GM23338 (cell line): ENCODE results near the gene IGF1R. TPM values are rescaled to one million over a fixed set of nuclear protein-coding genes. Genes with fewer than 3 reads are reported as not detected.

Experiments
- ATAC-seq: fragments of 200-7000 bp; cut with Tn5 transposase; 3 replicates; pipeline ENCODE4 v1.9.1; 2020
- DNase-seq: peaks from one replicate; pipeline ENCODE4 v3.0.0-alpha.2; 2015; ENCODE audit warnings: low spot score
- H2AFZ ChIP-seq: fragments of 200-600 bp; sonication (generic); 2 replicates; pipeline ENCODE4 v1.8.0; 2016; ENCODE audit warnings: antibody characterized with exemption, mild to moderate bottlenecking, moderate library complexity
- H3F3A ChIP-seq: fragments of 200-600 bp; sonication (generic); replicated peaks from 2 replicates; pipeline ENCODE4 v1.8.0; 2017; ENCODE audit warnings: antibody characterized with exemption, mixed run types, low read depth
- H3K27ac ChIP-seq: fragments of 200-600 bp; sonication (generic); 2 replicates; pipeline ENCODE4 v1.6.1; 2016; ENCODE audit warnings: low read depth
- H3K27me3 ChIP-seq: fragments of 200-600 bp; sonication (generic); 2 replicates; pipeline ENCODE4 v1.8.0; 2016; ENCODE audit warnings: mild to moderate bottlenecking, mixed run types, moderate library complexity; ENCODE audit not compliant: insufficient read depth
- H3K36me3 ChIP-seq: fragments of 200-600 bp; sonication (generic); 2 replicates; pipeline ENCODE4 v1.8.0; 2016; ENCODE audit warnings: mild to moderate bottlenecking; ENCODE audit not compliant: insufficient read depth
- H3K4me1 ChIP-seq: fragments of 200-600 bp; sonication (generic); 2 replicates; pipeline ENCODE4 v1.8.0; 2016; ENCODE audit warnings: mild to moderate bottlenecking, moderate library complexity; ENCODE audit not compliant: insufficient read depth
- H3K4me2 ChIP-seq: fragments of 200-600 bp; sonication (generic); 2 replicates; pipeline ENCODE4 v1.7.1; 2017; ENCODE audit warnings: mixed run types
- H3K4me3 ChIP-seq: fragments of 200-600 bp; sonication (generic); 2 replicates; pipeline ENCODE4 v1.6.1; 2016; ENCODE audit warnings: mixed run types
- H3K79me2 ChIP-seq: fragments of 200-600 bp; sonication (generic); replicated peaks from 2 replicates; pipeline ENCODE4 v1.8.0; 2017; ENCODE audit warnings: mild to moderate bottlenecking; ENCODE audit not compliant: insufficient read depth
- H3K9me2 ChIP-seq: fragments of 200-600 bp; sonication (generic); 2 replicates; pipeline ENCODE4 v1.8.0; 2017; ENCODE audit not compliant: insufficient read depth
- H4K20me1 ChIP-seq: fragments of 200-600 bp; sonication (generic); replicated peaks from 2 replicates; pipeline ENCODE4 v1.8.0; 2017; ENCODE audit warnings: mild to moderate bottlenecking; ENCODE audit not compliant: insufficient read depth
- H3K27ac Mint-ChIP-seq: 2 replicates; pipeline ENCODE4 v1.8.0; 2020; ENCODE audit warnings: inconsistent platforms, mild to moderate bottlenecking, moderate library complexity, mixed read lengths
- H3K27me3 Mint-ChIP-seq: 3 replicates; pipeline ENCODE4 v1.8.0; 2022; ENCODE audit warnings: low read depth, mild to moderate bottlenecking, moderate library complexity, mixed read lengths, inconsistent platforms; ENCODE audit not compliant: insufficient read depth, poor library complexity
- H3K36me3 Mint-ChIP-seq: 3 replicates; pipeline ENCODE4 v1.8.0; 2021; ENCODE audit warnings: low read depth, mild to moderate bottlenecking, inconsistent platforms, moderate library complexity, mixed read lengths
- H3K4me1 Mint-ChIP-seq: 3 replicates; pipeline ENCODE4 v1.8.0; 2020; ENCODE audit warnings: mild to moderate bottlenecking, inconsistent platforms, mixed read lengths
- H3K4me3 Mint-ChIP-seq: 3 replicates; pipeline ENCODE4 v1.8.0; 2021; ENCODE audit warnings: moderate library complexity, mild to moderate bottlenecking, inconsistent platforms, mixed read lengths
- H3K9me3 Mint-ChIP-seq: 3 replicates; pipeline ENCODE4 v1.8.0; 2020; ENCODE audit warnings: moderate library complexity, mild to moderate bottlenecking, inconsistent platforms, mixed read lengths
- CREB1 ChIP-seq: fragments of 250-450 bp; sonication (Bioruptor Pico); IDR thresholded peaks from 2 replicates; pipeline ENCODE4 v1.5.0; 2020; ENCODE audit warnings: low read depth, mild to moderate bottlenecking, moderate library complexity
- EZH2 ChIP-seq: fragments of 200-600 bp; sonication (generic); IDR thresholded peaks from one replicate; pipeline ENCODE4 v1.8.0; 2017; ENCODE audit warnings: antibody characterized with exemption, mild to moderate bottlenecking, low read depth; ENCODE audit not compliant: unreplicated experiment
- EZH2phosphoT487 ChIP-seq: fragments of 200-600 bp; sonication (generic); IDR thresholded peaks from one replicate; pipeline ENCODE4 v1.8.1; 2018; ENCODE audit warnings: antibody characterized with exemption; ENCODE audit not compliant: unreplicated experiment
- JUNB ChIP-seq: IDR thresholded peaks from one replicate; pipeline ENCODE4 v1.6.1; 2016; ENCODE audit warnings: antibody characterized with exemption; ENCODE audit not compliant: unreplicated experiment
- POLR2AphosphoS5 ChIP-seq: IDR thresholded peaks from 2 replicates; pipeline ENCODE4 v1.6.1; 2016; ENCODE audit warnings: antibody characterized with exemption, low read depth
- STAT1 ChIP-seq: IDR thresholded peaks from one replicate; pipeline ENCODE4 v1.6.1; 2016; ENCODE audit warnings: antibody characterized with exemption; ENCODE audit not compliant: unreplicated experiment
- ZNF114 ChIP-seq: fragments of 250-450 bp; sonication (Bioruptor Pico); IDR thresholded peaks from 2 replicates; pipeline ENCODE4 v1.5.0; 2020; ENCODE audit warnings: mild to moderate bottlenecking, moderate library complexity
- ZNF331 ChIP-seq: fragments of 250-450 bp; sonication (Bioruptor Pico); IDR thresholded peaks from 2 replicates; pipeline ENCODE4 v1.5.0; 2020; ENCODE audit warnings: low read depth, mild to moderate bottlenecking, moderate library complexity
- polyA plus RNA-seq: library from polyadenylated mRNA; unstranded; fragments of >200 nt; fragmentation: Nextera tagmentation; extraction: Ambion mirVana; gene quantifications from 2 replicates; pipeline ENCODE4 v1.2.1, GENCODE V29; 2016
- total RNA-seq: library from RNA; depleted of rRNA; stranded (reverse); fragments of >200 nt; shearing (Covaris generic); gene quantifications from 2 replicates; pipeline ENCODE4 v1.2.3, GENCODE V29; 2014
- TF ChIP-seq, protein P1 (sequence below), 2 experiments: fragments of 200-600 bp in 1 of 2; sonication (generic) in 1 of 2; conservative IDR thresholded peaks; 2 replicates each; pipeline versions ENCODE4 v1.5.1 to v1.6.1; 2016 to 2017; ENCODE audit warnings: antibody characterized with exemption in 2 of 2, low read depth in 2 of 2, mild to moderate bottlenecking in 2 of 2, moderate library complexity in 1 of 2
- TF ChIP-seq, protein P2 (sequence below): fragments of 250-450 bp; sonication (Bioruptor Pico); IDR thresholded peaks from 2 replicates; pipeline ENCODE4 v1.5.0; 2020; ENCODE audit warnings: mild to moderate bottlenecking, moderate library complexity
- TF ChIP-seq, protein P3 (sequence below): IDR thresholded peaks from one replicate; pipeline ENCODE4 v1.6.1; 2018; ENCODE audit warnings: antibody characterized with exemption; ENCODE audit not compliant: unreplicated experiment

Gene IGF1R
- total and polyA plus RNA-seq, 2 experiments from 2014 or later: 20.4 to 92.2 TPM

DNA sequence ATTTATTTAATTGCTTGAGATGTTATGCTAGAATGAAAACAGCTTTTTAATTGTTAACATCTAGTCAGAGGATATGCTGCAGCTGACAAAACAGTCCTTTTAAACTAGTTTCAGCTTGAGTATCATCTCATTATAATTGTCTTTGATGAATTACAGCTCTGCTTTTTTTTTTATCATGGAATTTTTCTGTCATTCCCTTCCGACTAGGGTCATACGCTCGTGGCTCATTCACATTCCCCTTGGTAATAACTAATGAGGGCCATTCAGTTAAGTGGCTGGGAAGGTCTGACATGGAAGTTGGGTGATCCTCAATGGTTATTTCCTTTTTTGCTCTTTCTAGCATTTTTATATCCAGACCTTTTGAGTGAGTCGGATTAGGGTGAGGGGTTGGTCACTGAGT lies 282.2 kb downstream of the IGF1R start (continued):
- TF ChIP-seq, protein P1, sequence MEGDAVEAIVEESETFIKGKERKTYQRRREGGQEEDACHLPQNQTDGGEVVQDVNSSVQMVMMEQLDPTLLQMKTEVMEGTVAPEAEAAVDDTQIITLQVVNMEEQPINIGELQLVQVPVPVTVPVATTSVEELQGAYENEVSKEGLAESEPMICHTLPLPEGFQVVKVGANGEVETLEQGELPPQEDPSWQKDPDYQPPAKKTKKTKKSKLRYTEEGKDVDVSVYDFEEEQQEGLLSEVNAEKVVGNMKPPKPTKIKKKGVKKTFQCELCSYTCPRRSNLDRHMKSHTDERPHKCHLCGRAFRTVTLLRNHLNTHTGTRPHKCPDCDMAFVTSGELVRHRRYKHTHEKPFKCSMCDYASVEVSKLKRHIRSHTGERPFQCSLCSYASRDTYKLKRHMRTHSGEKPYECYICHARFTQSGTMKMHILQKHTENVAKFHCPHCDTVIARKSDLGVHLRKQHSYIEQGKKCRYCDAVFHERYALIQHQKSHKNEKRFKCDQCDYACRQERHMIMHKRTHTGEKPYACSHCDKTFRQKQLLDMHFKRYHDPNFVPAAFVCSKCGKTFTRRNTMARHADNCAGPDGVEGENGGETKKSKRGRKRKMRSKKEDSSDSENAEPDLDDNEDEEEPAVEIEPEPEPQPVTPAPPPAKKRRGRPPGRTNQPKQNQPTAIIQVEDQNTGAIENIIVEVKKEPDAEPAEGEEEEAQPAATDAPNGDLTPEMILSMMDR (conservative IDR thresholded peaks at IDR 0.05; ENCODE audit: low read depth in 2 of 2): no peak
- no peak for TF ChIP-seq EZH2
- TF ChIP-seq, protein P2, sequence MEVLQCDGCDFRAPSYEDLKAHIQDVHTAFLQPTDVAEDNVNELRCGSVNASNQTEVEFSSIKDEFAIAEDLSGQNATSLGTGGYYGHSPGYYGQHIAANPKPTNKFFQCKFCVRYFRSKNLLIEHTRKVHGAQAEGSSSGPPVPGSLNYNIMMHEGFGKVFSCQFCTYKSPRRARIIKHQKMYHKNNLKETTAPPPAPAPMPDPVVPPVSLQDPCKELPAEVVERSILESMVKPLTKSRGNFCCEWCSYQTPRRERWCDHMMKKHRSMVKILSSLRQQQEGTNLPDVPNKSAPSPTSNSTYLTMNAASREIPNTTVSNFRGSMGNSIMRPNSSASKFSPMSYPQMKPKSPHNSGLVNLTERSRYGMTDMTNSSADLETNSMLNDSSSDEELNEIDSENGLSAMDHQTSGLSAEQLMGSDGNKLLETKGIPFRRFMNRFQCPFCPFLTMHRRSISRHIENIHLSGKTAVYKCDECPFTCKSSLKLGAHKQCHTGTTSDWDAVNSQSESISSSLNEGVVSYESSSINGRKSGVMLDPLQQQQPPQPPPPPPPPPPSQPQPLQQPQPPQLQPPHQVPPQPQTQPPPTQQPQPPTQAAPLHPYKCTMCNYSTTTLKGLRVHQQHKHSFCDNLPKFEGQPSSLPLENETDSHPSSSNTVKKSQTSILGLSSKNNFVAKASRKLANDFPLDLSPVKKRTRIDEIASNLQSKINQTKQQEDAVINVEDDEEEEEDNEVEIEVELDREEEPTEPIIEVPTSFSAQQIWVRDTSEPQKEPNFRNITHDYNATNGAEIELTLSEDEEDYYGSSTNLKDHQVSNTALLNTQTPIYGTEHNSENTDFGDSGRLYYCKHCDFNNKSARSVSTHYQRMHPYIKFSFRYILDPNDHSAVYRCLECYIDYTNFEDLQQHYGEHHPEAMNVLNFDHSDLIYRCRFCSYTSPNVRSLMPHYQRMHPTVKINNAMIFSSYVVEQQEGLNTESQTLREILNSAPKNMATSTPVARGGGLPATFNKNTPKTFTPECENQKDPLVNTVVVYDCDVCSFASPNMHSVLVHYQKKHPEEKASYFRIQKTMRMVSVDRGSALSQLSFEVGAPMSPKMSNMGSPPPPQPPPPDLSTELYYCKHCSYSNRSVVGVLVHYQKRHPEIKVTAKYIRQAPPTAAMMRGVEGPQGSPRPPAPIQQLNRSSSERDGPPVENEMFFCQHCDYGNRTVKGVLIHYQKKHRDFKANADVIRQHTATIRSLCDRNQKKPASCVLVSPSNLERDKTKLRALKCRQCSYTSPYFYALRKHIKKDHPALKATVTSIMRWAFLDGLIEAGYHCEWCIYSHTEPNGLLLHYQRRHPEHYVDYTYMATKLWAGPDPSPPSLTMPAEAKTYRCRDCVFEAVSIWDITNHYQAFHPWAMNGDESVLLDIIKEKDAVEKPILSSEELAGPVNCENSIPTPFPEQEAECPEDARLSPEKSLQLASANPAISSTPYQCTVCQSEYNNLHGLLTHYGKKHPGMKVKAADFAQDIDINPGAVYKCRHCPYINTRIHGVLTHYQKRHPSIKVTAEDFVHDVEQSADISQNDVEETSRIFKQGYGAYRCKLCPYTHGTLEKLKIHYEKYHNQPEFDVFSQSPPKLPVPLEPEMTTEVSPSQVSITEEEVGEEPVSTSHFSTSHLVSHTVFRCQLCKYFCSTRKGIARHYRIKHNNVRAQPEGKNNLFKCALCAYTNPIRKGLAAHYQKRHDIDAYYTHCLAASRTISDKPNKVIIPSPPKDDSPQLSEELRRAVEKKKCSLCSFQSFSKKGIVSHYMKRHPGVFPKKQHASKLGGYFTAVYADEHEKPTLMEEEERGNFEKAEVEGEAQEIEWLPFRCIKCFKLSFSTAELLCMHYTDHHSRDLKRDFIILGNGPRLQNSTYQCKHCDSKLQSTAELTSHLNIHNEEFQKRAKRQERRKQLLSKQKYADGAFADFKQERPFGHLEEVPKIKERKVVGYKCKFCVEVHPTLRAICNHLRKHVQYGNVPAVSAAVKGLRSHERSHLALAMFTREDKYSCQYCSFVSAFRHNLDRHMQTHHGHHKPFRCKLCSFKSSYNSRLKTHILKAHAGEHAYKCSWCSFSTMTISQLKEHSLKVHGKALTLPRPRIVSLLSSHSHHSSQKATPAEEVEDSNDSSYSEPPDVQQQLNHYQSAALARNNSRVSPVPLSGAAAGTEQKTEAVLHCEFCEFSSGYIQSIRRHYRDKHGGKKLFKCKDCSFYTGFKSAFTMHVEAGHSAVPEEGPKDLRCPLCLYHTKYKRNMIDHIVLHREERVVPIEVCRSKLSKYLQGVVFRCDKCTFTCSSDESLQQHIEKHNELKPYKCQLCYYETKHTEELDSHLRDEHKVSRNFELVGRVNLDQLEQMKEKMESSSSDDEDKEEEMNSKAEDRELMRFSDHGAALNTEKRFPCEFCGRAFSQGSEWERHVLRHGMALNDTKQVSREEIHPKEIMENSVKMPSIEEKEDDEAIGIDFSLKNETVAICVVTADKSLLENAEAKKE (CRISPR knock-in tag): no peak
- TF ChIP-seq ZNF114: no peak
- TF ChIP-seq EZH2phosphoT487: no peak

DNA sequence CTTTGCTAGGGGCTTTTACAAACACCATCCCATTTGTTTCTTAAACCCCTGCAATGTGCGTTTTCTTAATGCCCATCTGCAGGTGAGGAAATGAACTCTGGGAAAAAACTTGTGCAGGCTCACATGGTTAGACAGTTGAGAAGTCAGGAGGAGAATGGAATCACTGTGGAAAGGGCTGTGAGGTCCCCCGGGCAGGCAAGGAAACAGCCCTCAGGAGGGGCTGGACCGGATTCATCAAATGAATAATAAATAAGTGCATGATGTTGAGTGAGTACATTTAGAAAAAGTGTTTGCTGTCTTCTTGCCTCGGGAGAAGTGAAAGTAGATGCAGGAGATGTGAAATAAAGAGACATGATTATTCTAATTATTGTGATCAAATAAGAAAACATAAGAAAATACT lies 282.7 kb downstream of the IGF1R start:
- Histone ChIP-seq H2AFZ (no peak overlapping the region), H4K20me1 (no peaks in the 10 kb centered on the region), H3F3A (no peaks in the 10 kb centered on the region), H3K27ac (no peak overlapping the region), H3K4me1 (no peaks in the 10 kb centered on the region), H3K36me3 (peaks cover 27% of the 10 kb centered on the region), H3K9me2 (no peaks in the 10 kb centered on the region), H3K4me3 (no peak overlapping the region), H3K4me2 (no peak overlapping the region), H3K27me3 (no peaks in the 10 kb centered on the region), H3K79me2 (no peaks in the 10 kb centered on the region; the same call in 1 of the 2 replicates)
- Mint-ChIP-seq H3K4me1 (no peaks in the 10 kb centered on the region), H3K27me3 (peaks cover 9% of the 10 kb centered on the region), H3K4me3 (no peak overlapping the region), H3K36me3 (peaks cover 58% of the 10 kb centered on the region), H3K9me3 (no peaks in the 10 kb centered on the region), H3K27ac (no peak overlapping the region)
- ATAC-seq: no peak
- no peak for DNase-seq
- no peak for TF ChIP-seq STAT1
- no peak for TF ChIP-seq POLR2AphosphoS5
- no peak for TF ChIP-seq EZH2phosphoT487
- TF ChIP-seq, protein P1 (conservative IDR thresholded peaks at IDR 0.05; ENCODE audit: low read depth in 2 of 2): no peak
- TF ChIP-seq ZNF114: no peak
- TF ChIP-seq, protein P3, sequence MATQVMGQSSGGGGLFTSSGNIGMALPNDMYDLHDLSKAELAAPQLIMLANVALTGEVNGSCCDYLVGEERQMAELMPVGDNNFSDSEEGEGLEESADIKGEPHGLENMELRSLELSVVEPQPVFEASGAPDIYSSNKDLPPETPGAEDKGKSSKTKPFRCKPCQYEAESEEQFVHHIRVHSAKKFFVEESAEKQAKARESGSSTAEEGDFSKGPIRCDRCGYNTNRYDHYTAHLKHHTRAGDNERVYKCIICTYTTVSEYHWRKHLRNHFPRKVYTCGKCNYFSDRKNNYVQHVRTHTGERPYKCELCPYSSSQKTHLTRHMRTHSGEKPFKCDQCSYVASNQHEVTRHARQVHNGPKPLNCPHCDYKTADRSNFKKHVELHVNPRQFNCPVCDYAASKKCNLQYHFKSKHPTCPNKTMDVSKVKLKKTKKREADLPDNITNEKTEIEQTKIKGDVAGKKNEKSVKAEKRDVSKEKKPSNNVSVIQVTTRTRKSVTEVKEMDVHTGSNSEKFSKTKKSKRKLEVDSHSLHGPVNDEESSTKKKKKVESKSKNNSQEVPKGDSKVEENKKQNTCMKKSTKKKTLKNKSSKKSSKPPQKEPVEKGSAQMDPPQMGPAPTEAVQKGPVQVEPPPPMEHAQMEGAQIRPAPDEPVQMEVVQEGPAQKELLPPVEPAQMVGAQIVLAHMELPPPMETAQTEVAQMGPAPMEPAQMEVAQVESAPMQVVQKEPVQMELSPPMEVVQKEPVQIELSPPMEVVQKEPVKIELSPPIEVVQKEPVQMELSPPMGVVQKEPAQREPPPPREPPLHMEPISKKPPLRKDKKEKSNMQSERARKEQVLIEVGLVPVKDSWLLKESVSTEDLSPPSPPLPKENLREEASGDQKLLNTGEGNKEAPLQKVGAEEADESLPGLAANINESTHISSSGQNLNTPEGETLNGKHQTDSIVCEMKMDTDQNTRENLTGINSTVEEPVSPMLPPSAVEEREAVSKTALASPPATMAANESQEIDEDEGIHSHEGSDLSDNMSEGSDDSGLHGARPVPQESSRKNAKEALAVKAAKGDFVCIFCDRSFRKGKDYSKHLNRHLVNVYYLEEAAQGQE: no peak
- no peak for TF ChIP-seq JUNB
- TF ChIP-seq ZNF331 (CRISPR knock-in tag): no peak
- no peak for TF ChIP-seq CREB1 (CRISPR knock-in tag)
